NB4 (cell line): ENCODE measurements around the gene LRRC4C.

Experiments
- CTCF ChIP-seq: IDR thresholded peaks from one replicate; pipeline ENCODE4 v1.5.1; 2012; ENCODE audit warnings: low read depth, low read length
- MAX ChIP-seq: IDR thresholded peaks from 2 replicates; pipeline ENCODE4 v1.6.1; 2011; ENCODE audit warnings: low read depth, low read length
- MYC ChIP-seq: IDR thresholded peaks from 2 replicates; pipeline ENCODE4 v1.6.1; 2011; ENCODE audit warnings: low read depth, low read length
- POLR2A ChIP-seq: IDR thresholded peaks from 2 replicates; pipeline ENCODE4 v1.6.1; 2011; ENCODE audit warnings: mild to moderate bottlenecking; ENCODE audit not compliant: insufficient read length; ENCODE audit errors: extremely low read depth

GRCh38 chr11:40403321-40403720, 1056.1 kb downstream of the LRRC4C start:
- TF ChIP-seq POLR2A (no peak), CTCF (no peak), MYC (no peak), MAX (no peak)
